Neutrophil (primary cell): ENCODE results near the gene JUP.

ENCODE experiments used
- H3K27ac ChIP-seq: fragments of 200-600 bp; sonication (generic); 2 replicates; pipeline ENCODE4 v1.5.1; 2016; ENCODE audit warnings: mild to moderate bottlenecking, moderate library complexity
- H3K27me3 ChIP-seq: fragments of 200-600 bp; sonication (generic); 2 replicates; pipeline ENCODE4 v1.6.0; 2016; ENCODE audit warnings: mild to moderate bottlenecking
- H3K36me3 ChIP-seq: fragments of 200-600 bp; sonication (generic); 2 replicates; pipeline ENCODE4 v1.5.1; 2017
- H3K4me1 ChIP-seq, 2 experiments: fragments of 200-600 bp in 1 of 2; sonication (generic) in 1 of 2; 1 replicate in 1 of 2; 2 replicates in 1 of 2; pipeline versions ENCODE4 v1.5.1 to v1.6.1; 2013 to 2016; ENCODE audit warnings: low read depth in 1 of 2, low read length in 1 of 2, mild to moderate bottlenecking in 1 of 2, moderate library complexity in 1 of 2; ENCODE audit not compliant: control insufficient read depth in 1 of 2, insufficient read depth in 1 of 2
- H3K4me3 ChIP-seq, 2 experiments: fragments of 200-600 bp in 1 of 2; sonication (generic) in 1 of 2; 1 replicate in 1 of 2; 2 replicates in 1 of 2; pipeline ENCODE4 v1.5.1; 2013 to 2016; ENCODE audit warnings: low read depth in 1 of 2, low read length in 1 of 2, mild to moderate bottlenecking in 1 of 2, moderate library complexity in 1 of 2
- H3K9me3 ChIP-seq: fragments of 200-600 bp; sonication (generic); 2 replicates; pipeline ENCODE4 v1.5.1; 2016
- CTCF ChIP-seq: fragments of 200-600 bp; sonication (generic); IDR thresholded peaks from 2 replicates; pipeline ENCODE4 v1.5.1; 2016; ENCODE audit warnings: antibody characterized with exemption

The JUP gene

GRCh38 chr17:41796121-41796895 is 9.8 kb upstream of the JUP start:
- no peaks in the 10 kb centered on the region for H3K9me3 ChIP-seq

GRCh38 chr17:41794540-41794975 is 8.0 kb upstream of the JUP start:
- Histone ChIP-seq H3K9me3 (no peaks in the 10 kb centered on the region), H3K27ac (no peak overlapping the region)

More at GRCh38 chr17:41796121-41796895, 9.8 kb upstream of the JUP start:
- no peak for TF ChIP-seq CTCF
- peaks cover 11% of the 10 kb centered on the region for H3K27me3 ChIP-seq
- no peaks in the 10 kb centered on the region for H3K4me1 ChIP-seq
- no peaks in the 10 kb centered on the region for H3K36me3 ChIP-seq
- H3K27ac ChIP-seq, result no peak overlapping the region
- H3K4me3 ChIP-seq, result no peak overlapping the region

GRCh38 chr17:41793784-41794539 is 7.5 kb upstream of the JUP start:
- Histone ChIP-seq H3K36me3 (no peaks in the 10 kb centered on the region), H3K27me3 (peaks cover 17% of the 10 kb centered on the region), H3K4me3 (no peak overlapping the region), H3K4me1 (no peaks in the 10 kb centered on the region), H3K9me3 (no peaks in the 10 kb centered on the region), H3K27ac (no peak overlapping the region)
- no peak for TF ChIP-seq CTCF

More at GRCh38 chr17:41794540-41794975, 8.0 kb upstream of the JUP start:
- no peak overlapping the region for H3K4me3 ChIP-seq
- no peaks in the 10 kb centered on the region for H3K4me1 ChIP-seq
- H3K27me3 ChIP-seq, result peaks cover 11% of the 10 kb centered on the region
- no peak for TF ChIP-seq CTCF
- H3K36me3 ChIP-seq, result no peaks in the 10 kb centered on the region

GRCh38 chr17:41792845-41793783 is 6.6 kb upstream of the JUP start:
- Histone ChIP-seq H3K4me3 (no peak overlapping the region), H3K27me3 (peaks cover 26% of the 10 kb centered on the region)

More at GRCh38 chr17:41792845-41793783, 6.6 kb upstream of the JUP start:
- no peak overlapping the region for H3K27ac ChIP-seq
- no peak for TF ChIP-seq CTCF
- H3K36me3 ChIP-seq, result no peaks in the 10 kb centered on the region
- no peaks in the 10 kb centered on the region for H3K9me3 ChIP-seq
- no peaks in the 10 kb centered on the region for H3K4me1 ChIP-seq
